BJ (cell line): ENCODE measurements around the gene LARP4. TPM values are rescaled to one million over a fixed set of nuclear protein-coding genes. Genes with fewer than 3 reads are reported as not detected.
"Not testable (repeated sequence)": the region's sequence is repeated elsewhere in the genome, so short reads cannot be mapped to it uniquely, and the experiment has no call there.

Experiments used
- CTCF ChIA-PET: fragments of 350-600 bp; formaldehyde crosslinking; extraction: SDS; loops from one replicate; lab custom pipeline; 2021; ENCODE audit warnings: antibody characterized with exemption, inconsistent platforms; lab: Yijun Ruan, JAX
- POLR2A ChIA-PET: fragments of 300-600 bp; sonication (Branson Sonifier 250); formaldehyde crosslinking; extraction: SDS; loops from one replicate; lab custom pipeline; 2021; ENCODE audit warnings: antibody characterized with exemption; lab: Charles Lee
- DNase-seq: peaks from one replicate; pipeline ENCODE4 v3.0.0-alpha.2; 2011; ENCODE audit warnings: low read depth
- H3K27me3 ChIP-seq: 2 replicates; pipeline ENCODE4 v1.6.0; 2011; ENCODE audit warnings: low read length; ENCODE audit not compliant: control insufficient read depth, insufficient read depth
- H3K36me3 ChIP-seq: 2 replicates; pipeline ENCODE4 v1.5.1; 2011; ENCODE audit warnings: low read length; ENCODE audit not compliant: control insufficient read depth, insufficient read depth
- H3K4me3 ChIP-seq: 2 replicates; pipeline ENCODE4 v1.5.1; 2011; ENCODE audit warnings: low read depth, mild to moderate bottlenecking, control low read depth, low read length
- polyA plus RNA-seq: library from polyadenylated mRNA; depleted of rRNA; stranded (reverse); fragments of >200 nt; gene quantifications from 2 replicates; pipeline ENCODE4 v1.2.3, GENCODE V29; 2011
- TF ChIP-seq, protein P1 (sequence below): IDR thresholded peaks from 2 replicates; pipeline ENCODE4 v1.5.1; 2011; ENCODE audit warnings: low read depth, mild to moderate bottlenecking, control low read depth, inconsistent platforms, low read length, moderate library complexity; ENCODE audit not compliant: insufficient read depth

The LARP4 gene
- polyA plus RNA-seq, 1 experiment = 10.1 TPM

DNA sequence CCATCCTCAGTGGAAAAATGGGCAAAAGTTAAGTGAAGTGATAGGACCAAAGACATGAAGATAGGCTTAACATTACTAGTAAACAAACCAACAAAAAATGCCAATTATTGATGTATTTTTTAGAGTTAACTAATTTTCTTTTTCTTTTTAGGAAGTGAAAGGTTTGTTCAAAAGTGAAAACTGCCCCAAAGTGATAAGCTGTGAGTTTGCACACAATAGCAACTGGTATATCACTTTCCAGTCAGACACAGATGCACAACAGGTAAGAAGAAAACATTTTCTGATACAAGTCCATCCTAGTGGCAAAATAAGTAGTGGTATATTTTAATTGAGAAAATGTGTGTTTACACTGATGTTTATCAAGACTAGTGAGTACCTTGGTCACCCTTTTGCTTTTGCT lies 39.6 kb downstream of the LARP4 start:
- Histone ChIP-seq H3K36me3 (peaks cover 5% of the 10 kb centered on the region), H3K4me3 (no peak overlapping the region), H3K27me3 (no peaks in the 10 kb centered on the region)
- TF ChIP-seq, protein P1, sequence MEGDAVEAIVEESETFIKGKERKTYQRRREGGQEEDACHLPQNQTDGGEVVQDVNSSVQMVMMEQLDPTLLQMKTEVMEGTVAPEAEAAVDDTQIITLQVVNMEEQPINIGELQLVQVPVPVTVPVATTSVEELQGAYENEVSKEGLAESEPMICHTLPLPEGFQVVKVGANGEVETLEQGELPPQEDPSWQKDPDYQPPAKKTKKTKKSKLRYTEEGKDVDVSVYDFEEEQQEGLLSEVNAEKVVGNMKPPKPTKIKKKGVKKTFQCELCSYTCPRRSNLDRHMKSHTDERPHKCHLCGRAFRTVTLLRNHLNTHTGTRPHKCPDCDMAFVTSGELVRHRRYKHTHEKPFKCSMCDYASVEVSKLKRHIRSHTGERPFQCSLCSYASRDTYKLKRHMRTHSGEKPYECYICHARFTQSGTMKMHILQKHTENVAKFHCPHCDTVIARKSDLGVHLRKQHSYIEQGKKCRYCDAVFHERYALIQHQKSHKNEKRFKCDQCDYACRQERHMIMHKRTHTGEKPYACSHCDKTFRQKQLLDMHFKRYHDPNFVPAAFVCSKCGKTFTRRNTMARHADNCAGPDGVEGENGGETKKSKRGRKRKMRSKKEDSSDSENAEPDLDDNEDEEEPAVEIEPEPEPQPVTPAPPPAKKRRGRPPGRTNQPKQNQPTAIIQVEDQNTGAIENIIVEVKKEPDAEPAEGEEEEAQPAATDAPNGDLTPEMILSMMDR = no peak
- CTCF ChIA-PET = no interaction called here
- no peak for DNase-seq
- POLR2A ChIA-PET = no interaction called here

DNA sequence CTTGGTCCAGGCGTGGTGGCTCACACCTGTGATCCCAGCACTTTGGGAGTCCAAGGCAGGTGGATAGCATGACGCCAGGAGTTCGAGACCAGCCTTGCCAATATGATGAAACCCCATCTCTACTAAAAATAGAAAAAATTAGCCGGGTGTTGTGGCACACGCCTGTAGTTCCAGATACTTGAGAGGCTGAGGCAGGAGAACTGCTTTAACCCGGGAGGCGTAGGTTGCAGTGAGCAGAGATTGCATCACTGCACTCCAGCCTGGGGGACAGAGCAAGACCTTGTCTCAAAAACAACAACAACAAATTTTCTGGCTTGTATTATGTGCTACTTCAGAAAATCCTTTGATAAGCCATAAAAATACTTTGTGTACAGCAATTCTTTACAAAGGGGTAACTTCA lies 41.1 kb downstream of the LARP4 start:
- ChIA-PET POLR2A (no interaction called here), CTCF (no interaction called here)
- Histone ChIP-seq H3K36me3 (peaks cover 6% of the 10 kb centered on the region), H3K4me3 (no peak overlapping the region), H3K27me3 (no peaks in the 10 kb centered on the region)
- DNase-seq = no peak
- TF ChIP-seq, protein P1 = no peak

DNA sequence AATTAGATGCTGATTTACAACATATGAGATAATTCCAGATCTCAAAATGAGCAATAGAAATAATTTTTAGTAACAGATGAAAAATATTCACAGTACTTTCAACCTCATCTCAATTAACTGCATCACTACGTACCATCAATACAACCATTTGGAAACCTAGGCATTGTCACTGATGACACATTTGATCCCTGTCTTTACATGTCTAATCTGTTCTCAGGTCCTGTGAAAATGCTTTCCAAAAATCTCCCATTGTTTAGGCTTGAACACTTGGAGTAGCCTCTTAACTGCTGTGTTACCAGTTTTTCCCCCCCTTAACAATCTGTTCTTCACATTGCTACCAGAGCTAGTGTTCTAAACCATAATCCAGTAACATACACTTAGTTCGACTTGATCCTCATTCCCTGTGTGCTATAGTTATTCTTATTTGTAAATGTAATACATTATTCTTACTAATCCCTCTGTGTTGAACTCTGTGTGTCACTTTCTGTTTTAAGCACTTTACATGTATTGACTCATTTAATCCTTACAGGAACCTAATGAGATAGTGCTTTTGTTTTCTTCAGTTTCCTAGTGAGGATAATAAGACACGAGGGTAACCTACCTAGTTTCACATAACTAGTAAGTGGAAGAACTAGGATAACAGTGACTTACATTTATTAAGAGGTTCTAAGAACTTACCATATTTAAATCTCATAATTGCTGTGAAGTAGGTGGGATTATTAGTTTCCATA lies 41.7 kb downstream of the LARP4 start:
- H3K36me3 ChIP-seq = peaks cover 6% of the 10 kb centered on the region
- TF ChIP-seq, protein P1 = no peak
- ChIA-PET POLR2A (no interaction called here), CTCF (interaction anchor here (0.6 to 1.5 kb wide), 2 partner anchors 10 to 526 kb away, joined by 3 read pairs; no protein-coding TSS in a partner anchor)
- no peak for DNase-seq
- H3K27me3 ChIP-seq = no peaks in the 10 kb centered on the region
- H3K4me3 ChIP-seq = no peak overlapping the region

DNA sequence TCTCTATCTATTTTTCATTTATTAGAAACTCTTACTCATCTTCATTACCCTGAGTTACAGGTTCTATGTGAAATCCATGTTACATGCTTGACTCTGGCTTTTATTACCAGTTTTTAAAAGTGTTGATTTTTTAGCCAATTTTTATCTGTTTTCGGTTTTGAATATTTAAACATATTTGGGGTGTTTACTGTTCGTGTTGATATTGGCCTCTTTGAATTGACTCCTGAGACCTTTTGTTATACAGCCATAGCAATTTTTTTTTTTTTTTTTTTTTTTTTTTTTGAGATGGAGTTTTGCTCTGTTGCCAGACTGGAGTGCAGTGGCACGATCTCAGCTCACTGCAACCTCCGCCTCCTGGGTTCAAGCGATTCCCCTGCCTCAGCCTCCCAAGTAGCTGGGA lies 49.0 kb downstream of the LARP4 start:
- POLR2A ChIA-PET, DNase-seq, H3K4me3 ChIP-seq, CTCF ChIA-PET, H3K27me3 ChIP-seq, H3K36me3 ChIP-seq: not testable (repeated sequence)

DNA sequence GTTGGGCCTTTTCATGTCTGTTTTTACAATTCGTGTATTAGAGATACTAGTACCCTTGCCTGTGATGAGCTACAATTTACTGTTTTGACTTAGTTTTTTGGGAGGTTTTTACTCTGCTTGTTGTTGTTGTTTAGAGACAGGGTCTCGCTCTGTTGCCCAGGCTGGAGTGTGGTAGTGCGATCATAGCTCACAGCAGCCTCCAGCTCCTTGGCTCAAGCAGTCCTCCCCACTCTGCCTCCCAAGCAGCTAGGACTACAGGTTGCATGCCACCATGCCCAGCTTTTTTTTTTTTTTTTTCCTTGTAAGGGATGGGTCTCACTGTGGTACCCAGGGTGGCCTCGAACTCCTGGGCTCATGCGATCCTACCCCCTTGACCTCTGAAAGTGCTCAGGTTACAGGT lies 52.1 kb downstream of the LARP4 start:
- Histone ChIP-seq H3K27me3 (no peaks in the 10 kb centered on the region), H3K36me3 (no peaks in the 10 kb centered on the region), H3K4me3 (no peak overlapping the region)
- CTCF ChIA-PET = no interaction called here
- DNase-seq = no peak
- TF ChIP-seq, protein P1 = no peak
- POLR2A ChIA-PET = no interaction called here

DNA sequence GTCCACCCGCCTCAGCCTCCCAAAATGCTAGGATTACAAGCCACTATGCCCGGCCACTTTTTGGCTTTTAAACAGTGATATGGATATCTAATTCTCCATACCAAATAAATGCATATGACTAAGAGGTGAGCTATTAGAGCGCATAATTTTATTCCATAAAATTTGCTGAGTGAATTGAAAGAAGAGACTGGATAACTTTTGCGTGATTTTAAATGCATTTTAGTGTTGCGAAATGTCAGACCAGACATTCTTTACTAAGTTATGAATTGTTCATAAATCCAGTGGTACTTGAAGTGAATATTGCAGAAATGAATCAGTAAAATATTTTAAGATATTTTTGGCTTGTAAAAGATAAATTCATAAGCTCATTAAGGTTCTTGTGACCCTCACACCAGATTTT lies 53.2 kb downstream of the LARP4 start:
- no peak overlapping the region for H3K4me3 ChIP-seq
- H3K36me3 ChIP-seq = no peaks in the 10 kb centered on the region
- no peak for DNase-seq
- no peaks in the 10 kb centered on the region for H3K27me3 ChIP-seq
- ChIA-PET POLR2A (no interaction called here), CTCF (no interaction called here)
- TF ChIP-seq, protein P1 = no peak
